GM10248 (cell line): ENCODE data around the gene TBX3.

Experiments
- CTCF ChIA-PET: fragments of 300-600 bp; sonication (Branson Sonifier 250); formaldehyde crosslinking; extraction: SDS; loops from one replicate; lab custom pipeline; 2021; ENCODE audit warnings: antibody characterized with exemption; lab: Yijun Ruan, JAX
- POLR2A ChIA-PET: fragments of 350-650 bp; sonication (Branson Sonifier 250); formaldehyde crosslinking; extraction: SDS; loops from one replicate; lab custom pipeline; 2020; ENCODE audit warnings: antibody characterized with exemption; lab: Yijun Ruan, JAX
- DNase-seq: peaks from one replicate; pipeline ENCODE4 v3.0.0; 2012; ENCODE audit errors: extremely low spot score
- CTCF ChIP-seq: IDR thresholded peaks from 2 replicates; pipeline ENCODE4 v1.5.1; 2012; ENCODE audit warnings: mild to moderate bottlenecking, low read depth; ENCODE audit errors: extremely low read depth, missing control alignments, control extremely low read depth

Gene TBX3

GRCh38 chr12:114697741-114698565 lies 14.0 kb upstream of the TBX3 start:
- ChIA-PET CTCF (no interaction called here), POLR2A (no interaction called here)
- DNase-seq: no peak
- TF ChIP-seq CTCF: no peak

DNA sequence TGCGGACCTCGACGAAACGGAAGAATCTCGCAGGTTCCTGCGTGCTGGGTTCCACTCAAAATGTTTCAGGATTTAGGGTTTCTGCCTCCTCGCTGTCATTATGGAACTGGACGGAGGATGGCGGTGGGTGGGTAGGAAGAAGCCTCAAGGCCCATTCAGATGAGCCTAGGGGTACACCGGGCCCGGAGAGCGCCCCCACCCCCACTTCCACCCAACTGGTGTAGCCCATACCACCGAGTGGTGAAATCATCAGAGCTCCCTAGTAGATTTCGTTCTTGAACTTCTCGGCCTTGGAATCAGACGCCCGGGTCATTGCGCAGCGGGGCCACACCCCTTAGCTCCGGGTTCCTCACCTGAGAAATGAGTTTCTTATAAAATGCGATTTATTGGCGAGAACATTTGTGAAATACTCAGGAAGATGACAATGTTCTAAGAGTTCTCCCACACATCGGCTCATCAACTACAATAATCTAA lies 13.3 kb upstream of the TBX3 start:
- ChIA-PET CTCF (no interaction called here), POLR2A (no interaction called here)

DNA sequence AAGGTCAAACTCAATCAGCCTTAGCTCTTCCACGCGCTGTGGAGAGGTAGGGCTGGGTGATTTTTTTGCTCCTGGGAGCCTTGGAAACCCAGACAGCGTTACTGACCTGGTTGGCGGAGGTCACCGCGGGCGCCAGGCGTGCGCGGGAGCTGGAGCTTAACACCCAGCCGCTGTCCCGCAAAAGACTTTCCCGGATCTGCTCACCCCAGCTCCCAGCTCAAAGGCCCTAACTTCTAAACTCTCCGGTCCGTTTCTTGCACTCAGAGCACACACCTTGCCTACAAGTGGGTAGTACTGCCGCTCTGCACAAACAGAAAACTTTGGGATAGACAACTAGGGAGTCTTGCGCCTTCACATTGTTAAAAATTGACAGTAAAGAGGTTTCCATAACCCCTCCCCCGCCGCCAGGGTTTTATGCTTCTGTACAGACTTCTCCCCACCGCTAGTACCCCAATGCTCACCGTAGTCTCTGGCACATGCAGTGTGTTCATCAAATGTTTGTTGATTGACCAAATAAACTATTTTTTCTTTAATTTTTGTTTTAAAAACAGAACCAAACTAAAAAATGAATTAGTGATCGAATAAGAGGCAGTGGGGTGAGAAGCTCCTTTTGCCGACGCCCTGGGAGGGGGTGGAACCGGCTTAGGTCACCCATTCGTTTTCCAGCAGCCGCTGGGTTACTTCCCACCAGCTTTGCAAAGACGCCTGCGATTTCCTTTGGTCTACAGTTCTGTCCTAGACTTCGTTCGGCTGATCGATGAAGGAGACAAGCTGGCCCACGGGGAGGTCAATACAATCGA lies 12.7 kb upstream of the TBX3 start:
- POLR2A ChIA-PET: no interaction called here
- no peak for TF ChIP-seq CTCF
- no peak for DNase-seq
- CTCF ChIA-PET: no interaction called here

More for the DNA sequence above, 13.3 kb upstream of the TBX3 start:
- no peak for TF ChIP-seq CTCF
- DNase-seq: no peak

DNA sequence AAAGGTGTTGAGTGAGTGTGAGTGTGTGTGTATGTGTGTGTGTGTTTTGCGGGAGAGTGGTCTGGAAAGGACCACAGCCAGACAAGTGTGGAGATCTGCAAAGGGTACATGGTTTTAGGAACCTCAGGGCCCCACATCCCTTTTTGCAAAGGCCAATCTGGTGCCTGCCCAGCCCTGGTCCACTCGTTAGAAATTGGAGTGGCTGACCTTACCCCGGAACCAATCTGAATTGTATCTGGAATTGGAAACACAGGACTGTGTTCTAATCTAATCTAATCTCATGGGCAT lies 11.3 kb upstream of the TBX3 start:
- TF ChIP-seq CTCF: no peak
- CTCF ChIA-PET: no interaction called here
- DNase-seq: no peak
- POLR2A ChIA-PET: interaction anchor here (0.5 kb wide), 1 partner anchor 37 kb away, joined by 4 read pairs; no protein-coding TSS in a partner anchor

- TF ChIP-seq CTCF: no peak
- ChIA-PET POLR2A (interaction anchor here (0.5 kb wide), 1 partner anchor 37 kb away, joined by 4 read pairs; no protein-coding TSS in a partner anchor), CTCF (interaction anchor here (1.0 kb wide), 1 partner anchor 32 kb away, joined by 3 read pairs; no protein-coding TSS in a partner anchor)
- no peak for DNase-seq
Measured at GRCh38 chr12:114694436-114695304, 10.7 kb upstream of the TBX3 start.

GRCh38 chr12:114693532-114693931 lies 9.6 kb upstream of the TBX3 start:
- POLR2A ChIA-PET: no interaction called here
- TF ChIP-seq CTCF: no peak
- CTCF ChIA-PET: no interaction called here
- no peak for DNase-seq
